D721Med (cell line): ENCODE data around the gene MIGA2.
A peak's percentile ranks its signal among the peaks of the same experiment; 100 is the strongest.

Source experiments
- DNase-seq: peaks from one replicate; pipeline ENCODE4 v3.0.0; 2011; ENCODE audit warnings: low spot score; ENCODE audit not compliant: insufficient read length
- FAIRE-seq: peaks from 2 replicates; lab custom pipeline; 2011; peaks lifted over from hg19 to GRCh38; lab: Jason Lieb, UNC
- TF ChIP-seq, protein P1 (sequence below): IDR thresholded peaks from 2 replicates; pipeline ENCODE4 v1.5.1; 2012; ENCODE audit warnings: mild to moderate bottlenecking, control low read depth; ENCODE audit not compliant: insufficient read depth; ENCODE audit errors: missing control alignments

MIGA2 gene

GRCh38 chr9:129036241-129036922 lies at the start of gene MIGA2:
MIGA2 (plus strand) TSS chr9:129036626; CDS start chr9:129040595, 3,969 bp downstream.
- no peak for FAIRE-seq
- TF ChIP-seq, protein P1, sequence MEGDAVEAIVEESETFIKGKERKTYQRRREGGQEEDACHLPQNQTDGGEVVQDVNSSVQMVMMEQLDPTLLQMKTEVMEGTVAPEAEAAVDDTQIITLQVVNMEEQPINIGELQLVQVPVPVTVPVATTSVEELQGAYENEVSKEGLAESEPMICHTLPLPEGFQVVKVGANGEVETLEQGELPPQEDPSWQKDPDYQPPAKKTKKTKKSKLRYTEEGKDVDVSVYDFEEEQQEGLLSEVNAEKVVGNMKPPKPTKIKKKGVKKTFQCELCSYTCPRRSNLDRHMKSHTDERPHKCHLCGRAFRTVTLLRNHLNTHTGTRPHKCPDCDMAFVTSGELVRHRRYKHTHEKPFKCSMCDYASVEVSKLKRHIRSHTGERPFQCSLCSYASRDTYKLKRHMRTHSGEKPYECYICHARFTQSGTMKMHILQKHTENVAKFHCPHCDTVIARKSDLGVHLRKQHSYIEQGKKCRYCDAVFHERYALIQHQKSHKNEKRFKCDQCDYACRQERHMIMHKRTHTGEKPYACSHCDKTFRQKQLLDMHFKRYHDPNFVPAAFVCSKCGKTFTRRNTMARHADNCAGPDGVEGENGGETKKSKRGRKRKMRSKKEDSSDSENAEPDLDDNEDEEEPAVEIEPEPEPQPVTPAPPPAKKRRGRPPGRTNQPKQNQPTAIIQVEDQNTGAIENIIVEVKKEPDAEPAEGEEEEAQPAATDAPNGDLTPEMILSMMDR, result no peak
- DNase-seq, result peak; percentile 97

DNA sequence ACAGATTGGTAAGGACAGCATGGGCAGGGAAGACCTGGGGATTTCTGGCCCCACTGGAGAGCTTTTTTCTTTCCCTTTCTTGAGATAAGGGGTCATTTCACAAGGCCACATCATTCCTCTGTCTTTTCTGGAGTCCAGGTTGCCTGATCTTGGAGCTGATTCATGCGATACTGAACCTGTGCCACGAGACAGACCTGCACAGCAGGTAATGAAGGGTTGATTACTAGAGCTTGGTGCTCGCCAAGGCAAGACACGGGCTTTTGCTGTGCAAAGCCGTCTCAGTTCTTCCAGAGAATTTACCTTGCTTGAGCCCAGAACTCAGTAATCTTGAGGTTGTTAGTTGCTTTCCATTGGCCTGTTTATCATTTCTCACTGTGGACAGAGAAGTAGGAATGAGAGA lies 49.8 kb upstream of the MIGA2 start:
- TF ChIP-seq, protein P1, result no peak
- FAIRE-seq (no peak), DNase-seq (no peak)

DNA sequence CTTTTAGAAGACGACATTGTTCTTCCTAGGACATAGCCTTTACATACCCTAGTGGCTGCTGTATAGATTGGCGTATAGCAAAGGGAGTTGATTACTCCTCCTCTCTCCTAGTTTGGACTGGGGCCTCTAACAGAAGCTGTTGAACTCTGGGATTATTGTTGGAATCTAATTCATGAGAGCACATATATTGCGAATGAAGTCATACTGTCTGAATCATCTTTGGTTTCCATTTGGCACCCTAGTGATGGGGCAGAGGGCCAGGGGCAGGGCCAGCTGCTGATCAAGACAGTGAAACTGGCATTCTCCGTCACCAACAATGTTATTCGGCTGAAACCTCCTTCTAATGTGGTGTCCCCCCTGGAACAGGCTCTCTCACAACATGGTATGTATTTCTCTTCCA lies 48.6 kb upstream of the MIGA2 start:
- FAIRE-seq (no peak), DNase-seq (no peak)
- TF ChIP-seq, protein P1, result no peak

- FAIRE-seq, result no peak
- DNase-seq, result no peak
- TF ChIP-seq, protein P1, result no peak
Measured at GRCh38 chr9:128992995-128993394, 43.4 kb upstream of the MIGA2 start.

- FAIRE-seq (no peak), DNase-seq (no peak)
- TF ChIP-seq, protein P1, result no peak
Measured at GRCh38 chr9:128995791-128996190, 40.6 kb upstream of the MIGA2 start.

DNA sequence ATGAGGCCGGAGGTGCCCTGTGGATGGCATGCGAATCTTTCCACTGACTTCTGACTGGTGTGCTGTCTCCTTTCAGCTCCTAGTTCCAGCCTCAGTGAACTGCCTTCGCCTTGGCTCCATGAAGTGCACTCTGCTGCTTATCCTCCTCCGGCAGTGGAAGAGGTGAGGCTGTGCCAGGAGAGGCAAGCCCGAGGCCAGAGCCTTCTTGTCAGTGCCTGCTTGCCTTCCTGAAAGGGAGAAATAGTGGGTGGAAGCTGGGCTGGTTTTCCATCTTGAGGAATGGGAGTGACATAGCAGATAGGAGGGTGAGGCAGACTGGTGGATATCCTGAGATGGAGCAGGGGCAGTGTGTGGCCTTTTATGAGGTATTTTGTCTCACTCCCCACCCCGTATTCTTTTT lies 38.0 kb upstream of the MIGA2 start:
- no peak for FAIRE-seq
- DNase-seq, result no peak
- TF ChIP-seq, protein P1, result no peak

GRCh38 chr9:128999581-129000206 lies 36.7 kb upstream of the MIGA2 start:
- DNase-seq, result no peak
- no peak for FAIRE-seq
- TF ChIP-seq, protein P1, result no peak
